SIG-M5 (cell line): Measurements from ENCODE around the gene RAB11A.

Experiments
- DNase-seq: peaks from one replicate; lab custom pipeline; 2025; lab: John Stamatoyannopoulos, UW

RAB11A gene

DNA sequence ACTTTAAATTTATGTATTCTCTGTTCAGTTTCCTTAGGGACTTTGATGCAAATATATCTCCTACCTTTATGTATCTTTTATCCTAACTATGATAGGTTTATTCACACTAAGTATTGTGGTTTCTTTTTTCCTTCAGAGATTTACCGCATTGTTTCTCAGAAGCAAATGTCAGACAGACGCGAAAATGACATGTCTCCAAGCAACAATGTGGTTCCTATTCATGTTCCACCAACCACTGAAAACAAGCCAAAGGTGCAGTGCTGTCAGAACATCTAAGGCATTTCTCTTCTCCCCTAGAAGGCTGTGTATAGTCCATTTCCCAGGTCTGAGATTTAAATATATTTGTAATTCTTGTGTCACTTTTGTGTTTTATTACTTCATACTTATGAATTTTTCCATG, 18.3 kb downstream of the RAB11A start:
- no peak for DNase-seq

DNA sequence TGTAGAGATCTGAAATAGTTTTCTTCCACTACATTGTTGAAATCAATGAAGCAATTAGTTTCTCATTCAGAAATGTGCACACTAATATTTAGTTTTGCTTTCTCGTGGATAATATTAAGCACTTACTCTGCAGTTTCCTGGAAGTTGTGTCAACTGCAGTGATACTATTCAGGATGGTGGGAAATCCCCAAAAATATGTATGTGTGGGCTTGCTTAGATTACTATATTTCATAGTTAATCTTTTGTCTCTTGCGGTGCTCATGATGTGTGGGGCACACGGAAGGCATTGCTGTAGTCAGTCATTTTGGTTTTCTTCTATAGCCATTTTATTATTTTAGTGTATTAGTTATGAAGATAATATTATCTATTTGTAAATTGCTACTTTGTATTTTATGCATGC, 19.7 kb downstream of the RAB11A start:
- no peak for DNase-seq

DNA sequence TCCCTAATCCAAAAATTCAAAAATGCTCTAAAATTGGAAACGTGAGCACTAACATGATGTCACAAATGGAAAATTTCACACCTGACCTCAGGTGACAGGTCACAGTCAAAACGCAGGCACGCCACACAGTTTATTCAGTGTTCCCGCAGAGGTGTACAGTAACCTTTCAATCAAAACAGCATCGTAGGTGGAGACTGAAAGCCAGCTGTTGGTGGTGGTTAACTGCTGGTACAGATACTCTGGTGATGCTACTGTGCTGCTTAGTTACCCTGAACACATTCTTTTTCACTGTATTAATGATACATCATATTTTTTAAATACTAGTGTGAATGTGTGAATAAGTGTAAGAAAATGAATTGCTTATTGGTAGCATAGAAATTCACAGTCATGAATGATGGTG, 23.8 kb downstream of the RAB11A start:
- DNase-seq = no peak

DNA sequence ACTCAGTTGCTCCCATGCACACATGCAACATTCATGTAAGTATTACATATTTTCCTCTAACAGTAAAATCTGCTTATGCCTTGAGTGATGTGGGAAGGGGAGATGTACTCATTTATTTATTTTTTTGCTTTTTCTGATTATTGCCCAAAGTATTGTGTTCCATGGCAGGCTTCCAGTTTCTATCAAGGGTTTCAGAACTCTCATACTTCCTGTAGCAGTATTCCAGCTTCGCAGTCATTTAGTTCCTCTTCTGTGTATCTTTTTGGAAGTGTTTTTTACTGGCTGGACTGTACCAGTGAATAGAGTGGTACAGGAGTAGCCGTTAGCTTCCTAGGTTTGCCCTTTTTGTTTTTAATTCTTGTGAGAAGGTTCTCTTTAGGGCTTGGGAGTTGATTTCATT, 26.9 kb downstream of the RAB11A start:
- DNase-seq = no peak

DNA sequence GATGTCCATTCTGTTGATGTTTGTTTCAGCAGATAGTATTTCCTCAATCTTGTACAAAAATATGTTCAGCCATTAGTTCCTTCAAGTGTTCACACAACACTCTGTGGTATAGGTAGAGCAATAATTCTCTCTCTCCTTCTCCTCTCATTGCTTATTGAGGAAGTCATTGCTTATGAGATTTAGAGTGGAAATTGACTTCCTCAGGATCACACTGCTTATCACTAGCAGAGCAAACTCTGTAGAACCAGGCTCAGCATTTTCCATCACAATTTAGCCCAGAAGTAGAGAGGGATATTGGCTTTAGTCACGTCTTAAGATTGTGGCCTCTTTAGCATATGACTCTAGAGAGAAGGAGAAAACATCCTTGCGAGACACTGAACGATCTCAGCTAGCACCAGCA, 31.2 kb downstream of the RAB11A start:
- no peak for DNase-seq

DNA sequence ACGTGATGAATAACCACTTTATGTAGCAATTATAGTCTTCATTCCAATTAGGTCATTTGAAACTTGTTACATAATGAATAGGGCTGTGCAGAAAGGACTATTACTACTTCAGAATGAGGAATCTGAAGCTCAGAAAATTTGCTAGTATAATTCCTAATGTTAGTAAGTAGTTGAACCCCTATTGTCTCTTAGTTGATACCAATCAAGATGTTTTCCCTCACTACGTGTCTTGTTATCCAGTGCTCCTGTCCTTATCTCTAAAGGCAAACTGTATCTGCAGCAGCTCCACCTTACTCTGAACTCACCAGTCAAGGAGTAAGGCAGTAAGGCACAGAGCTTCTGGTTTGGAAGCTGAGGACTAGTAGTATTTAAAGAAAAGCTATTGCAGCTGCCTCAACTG, 32.0 kb downstream of the RAB11A start:
- DNase-seq = no peak

DNA sequence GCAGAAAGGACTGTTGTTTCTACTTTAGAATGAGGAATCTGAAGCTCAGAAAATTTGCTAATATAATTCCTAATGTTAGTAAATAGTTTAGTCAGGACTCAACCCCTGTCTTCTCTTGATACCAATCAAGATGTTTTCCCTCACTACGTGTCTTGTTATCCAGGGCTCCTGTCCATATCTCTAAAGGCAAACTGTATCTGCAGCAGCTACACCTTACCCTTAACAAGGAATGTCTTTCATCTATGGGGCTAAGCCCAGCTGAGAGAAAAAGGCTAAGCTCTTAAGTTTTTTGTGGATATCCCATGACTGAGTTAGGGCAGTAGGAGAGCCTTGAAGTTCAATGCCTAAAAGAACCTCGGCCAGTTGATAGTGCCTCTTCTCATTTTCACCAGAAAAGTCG, 32.5 kb downstream of the RAB11A start:
- no peak for DNase-seq

DNA sequence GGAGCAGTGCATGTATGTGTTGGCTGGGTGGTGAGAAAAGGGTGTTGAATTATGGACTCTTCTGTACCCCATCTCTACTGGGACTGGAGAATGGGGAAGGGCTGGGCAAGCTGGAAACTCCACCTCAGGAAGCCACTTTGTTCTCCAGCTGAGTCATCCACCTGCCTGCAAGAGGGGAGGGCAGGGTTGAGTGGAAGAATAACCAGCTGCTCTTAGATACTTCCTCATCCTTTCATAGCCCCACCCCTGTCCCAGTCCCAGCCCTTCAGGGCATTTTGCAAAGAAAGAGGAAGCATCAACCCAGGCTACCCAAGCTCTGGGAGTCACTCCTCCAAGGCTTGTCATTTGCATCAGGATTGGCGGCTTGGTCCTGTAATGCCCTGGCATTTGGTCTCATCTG, 33.1 kb downstream of the RAB11A start:
- peak; percentile 92 for DNase-seq

DNA sequence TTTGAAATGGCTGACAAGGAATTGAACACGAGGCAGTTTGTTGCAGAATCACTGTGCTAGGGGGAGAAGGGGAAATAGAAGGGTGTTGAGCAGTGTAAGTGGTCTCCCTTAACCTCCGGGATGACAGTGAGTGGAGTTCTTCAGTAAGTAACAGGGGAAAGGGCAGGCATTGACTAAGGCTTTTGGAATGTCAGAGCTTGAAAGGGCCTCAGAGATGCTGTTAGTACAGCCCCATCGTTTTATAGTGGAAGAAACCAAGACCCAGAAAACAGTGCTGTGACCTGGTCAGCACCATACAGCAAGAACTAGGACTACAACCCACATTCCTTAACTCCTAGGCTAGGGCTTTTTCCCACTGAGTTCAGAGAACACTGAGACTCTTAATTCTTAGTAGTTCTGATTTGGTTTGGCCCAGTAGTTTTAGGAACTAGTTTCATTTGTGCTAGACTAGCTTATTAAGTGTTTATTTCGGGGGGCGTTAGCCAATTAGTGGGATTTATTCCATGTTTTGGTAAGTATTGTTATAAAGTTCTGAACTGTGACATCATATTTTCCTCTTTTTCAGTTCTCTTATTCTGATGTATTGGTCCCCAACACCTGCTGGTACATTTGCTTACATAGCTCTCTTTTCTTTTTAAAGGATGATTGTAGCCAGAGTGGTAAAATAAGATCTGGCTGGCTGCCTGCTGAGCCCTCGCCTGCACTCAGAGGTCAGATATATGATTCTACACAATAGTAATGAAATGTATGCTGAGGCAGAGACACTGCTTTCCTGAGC, 34.2 kb downstream of the RAB11A start:
- DNase-seq = no peak

DNA sequence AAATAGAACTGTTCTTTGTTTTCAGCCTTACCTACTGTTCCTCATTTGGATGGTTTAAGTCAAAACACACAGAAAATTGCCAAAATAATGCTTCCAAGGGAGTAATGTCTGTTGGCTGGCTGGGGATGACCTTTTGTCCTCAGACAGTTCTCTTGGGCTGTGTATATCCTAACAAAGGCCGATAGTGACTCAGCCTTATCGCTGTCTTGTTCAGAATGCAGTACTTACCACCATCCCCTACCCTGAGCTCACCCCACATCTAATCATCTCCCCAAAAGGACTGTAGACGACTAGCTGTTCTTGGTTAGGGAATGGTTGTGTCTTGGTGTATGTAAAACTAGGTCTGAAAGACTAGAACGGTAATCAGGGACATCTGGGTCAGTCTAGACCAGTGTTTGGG, 35.0 kb downstream of the RAB11A start:
- DNase-seq = no peak

DNA sequence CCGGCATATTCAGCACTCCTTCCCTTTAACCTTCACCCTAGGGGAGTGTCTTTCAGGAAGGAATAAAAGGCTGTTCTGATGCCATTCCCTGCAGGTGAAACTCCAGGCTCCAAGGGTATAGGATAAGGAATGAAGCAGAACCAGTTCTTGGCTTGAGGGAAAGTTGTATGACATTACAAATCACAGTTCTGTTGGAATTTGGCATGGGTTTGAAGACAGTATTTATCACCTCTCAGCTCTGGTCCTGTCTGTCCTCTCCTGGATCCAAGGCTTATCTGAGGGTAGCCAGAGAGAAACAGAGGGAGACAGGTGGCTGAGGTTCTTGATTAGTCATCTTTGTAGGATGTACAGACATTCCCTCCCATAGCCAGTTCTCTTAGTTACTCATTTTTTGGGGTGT, 37.1 kb downstream of the RAB11A start:
- no peak for DNase-seq

DNA sequence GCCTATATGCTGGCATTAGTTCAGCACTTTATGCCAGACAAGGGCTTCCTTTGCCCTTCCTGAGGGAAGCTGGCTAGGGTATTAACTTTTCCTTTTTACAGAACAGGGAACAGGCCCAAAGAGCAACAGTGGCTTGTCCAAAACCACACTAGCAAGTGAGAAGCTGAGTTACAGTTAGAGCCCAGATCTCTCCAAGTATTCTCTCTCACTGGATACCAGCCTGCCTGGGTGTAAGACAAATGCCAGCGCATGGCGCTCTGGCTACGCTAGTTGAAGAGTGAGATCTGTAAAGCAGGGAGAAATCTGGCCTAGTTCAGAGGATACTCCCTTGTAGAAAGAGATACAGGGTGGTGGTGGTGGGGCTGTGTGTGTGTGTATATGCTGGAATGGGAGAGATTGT, 38.4 kb downstream of the RAB11A start:
- no peak for DNase-seq

DNA sequence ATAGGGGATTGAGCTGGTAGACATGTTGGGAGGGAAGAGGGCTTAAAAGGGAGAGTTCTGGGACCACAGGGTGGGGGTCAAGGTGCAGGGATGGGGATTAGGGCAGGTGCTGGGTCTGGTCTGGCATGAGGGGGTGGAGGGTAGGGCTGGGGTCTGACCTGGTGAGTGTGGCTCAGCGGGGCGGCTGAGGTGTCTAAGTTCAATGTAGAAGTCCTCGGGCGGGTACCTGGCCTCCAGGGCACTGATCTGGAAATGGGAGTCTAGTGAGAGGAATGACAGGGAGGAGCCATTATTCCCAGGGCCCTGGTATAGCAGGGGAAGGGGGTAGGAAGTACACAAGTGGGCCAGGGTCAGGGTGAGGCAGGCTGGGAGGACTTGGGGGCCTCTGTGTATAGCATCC, 39.6 kb downstream of the RAB11A start:
- DNase-seq = no peak

DNA sequence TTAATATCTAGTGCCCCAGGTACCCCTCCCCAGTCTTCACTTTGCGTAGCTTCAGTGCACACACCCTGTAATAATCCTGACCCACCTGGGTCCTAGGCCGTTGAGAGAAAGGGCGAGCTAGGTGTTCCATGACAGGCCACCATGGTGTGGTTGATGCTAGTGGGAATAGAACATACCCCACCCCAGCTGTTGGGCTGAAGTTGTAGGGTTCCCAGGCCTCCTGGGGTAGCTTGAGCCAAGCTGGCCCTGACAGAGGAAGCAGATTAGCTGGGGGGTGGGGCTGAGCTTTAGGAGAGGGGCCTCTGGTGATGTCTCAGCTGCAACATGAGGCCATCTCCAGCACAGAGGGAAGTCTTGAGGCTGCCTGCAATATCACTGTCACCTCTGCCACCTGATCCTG, 40.5 kb downstream of the RAB11A start:
- DNase-seq = no peak

DNA sequence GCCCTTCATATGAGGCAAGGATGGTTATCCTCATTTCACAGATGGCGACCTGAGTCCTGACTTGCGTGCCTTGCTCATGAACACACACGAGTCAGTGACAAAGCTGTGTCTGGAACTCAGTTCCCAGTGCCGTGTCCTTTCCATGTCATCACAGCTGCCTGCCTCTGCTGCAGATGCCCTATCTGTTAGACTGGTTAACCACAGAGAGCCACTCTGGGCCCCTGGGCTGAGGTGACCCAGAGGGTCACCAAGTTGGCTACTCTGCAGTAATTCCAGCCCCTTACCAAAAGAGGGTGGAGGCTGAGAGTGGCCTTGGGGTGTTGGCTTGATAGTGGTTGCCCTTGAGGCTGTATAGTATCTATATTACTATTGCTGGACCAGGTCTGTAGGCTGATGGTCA, 41.0 kb downstream of the RAB11A start:
- no peak for DNase-seq

DNA sequence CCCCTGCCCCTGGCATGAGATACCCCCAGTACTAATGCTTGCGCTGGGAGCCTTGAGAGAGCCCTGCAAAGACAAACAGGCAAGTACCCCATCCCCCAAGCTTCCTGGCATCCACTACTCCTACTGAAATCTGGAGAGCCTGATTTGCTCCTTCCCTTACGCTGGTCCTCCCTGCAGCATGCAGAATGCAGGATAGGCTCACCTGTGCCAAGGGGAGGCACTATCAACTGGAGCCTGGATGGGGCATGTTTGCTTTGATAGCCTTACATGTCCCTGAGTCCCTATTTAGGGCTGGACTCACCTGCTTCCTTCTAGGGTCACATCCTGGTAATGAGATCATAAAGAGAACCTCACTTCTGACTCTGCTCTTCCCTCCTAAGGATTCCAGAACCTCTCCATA, 42.9 kb downstream of the RAB11A start:
- DNase-seq = no peak

DNA sequence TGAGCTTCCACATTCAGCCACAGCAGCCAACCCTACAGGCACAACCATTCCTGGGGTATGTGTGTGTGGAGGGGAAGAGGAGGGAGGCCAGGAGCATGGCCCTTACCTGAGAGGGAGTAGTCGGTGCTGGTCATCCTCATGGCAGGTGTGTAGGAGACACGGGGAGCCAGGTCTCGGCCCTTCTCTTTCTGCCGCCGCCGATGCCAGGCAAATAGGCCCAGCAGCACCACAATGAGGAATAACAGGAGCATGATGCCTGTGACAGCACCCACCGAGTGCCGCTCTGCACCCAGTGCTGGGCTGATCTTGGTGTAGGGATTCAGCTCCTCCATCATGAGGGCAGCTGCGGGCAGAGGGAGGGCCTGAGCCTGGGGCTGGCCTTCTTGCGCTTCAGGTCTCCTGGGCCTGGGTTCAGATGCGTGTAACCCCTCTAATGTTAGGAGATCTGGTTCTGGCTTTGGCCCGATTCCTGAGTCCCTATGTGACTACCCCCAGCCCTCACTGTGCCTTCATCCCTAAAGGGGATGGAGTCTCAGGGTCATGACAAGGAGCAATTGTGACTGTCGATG, 44.4 kb downstream of the RAB11A start:
- no peak for DNase-seq

DNA sequence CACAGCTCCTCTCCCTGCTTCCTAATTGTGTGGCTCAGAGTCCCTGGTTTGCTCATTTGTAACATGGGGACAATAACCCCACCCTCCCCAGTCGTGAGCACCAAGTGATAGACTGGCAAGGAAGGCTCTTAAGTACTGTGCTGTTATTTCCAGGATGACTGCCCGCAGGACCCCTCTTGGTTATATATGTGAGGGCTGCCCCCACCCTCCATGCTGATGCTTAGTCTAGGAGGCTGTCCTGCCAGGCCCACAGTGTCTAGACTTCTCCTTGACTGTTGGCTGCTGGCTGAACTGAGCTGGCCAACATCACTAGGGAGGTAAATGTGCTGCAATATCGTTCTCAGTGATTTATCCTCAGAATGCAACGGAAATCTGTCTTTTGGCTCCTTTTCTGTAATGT, 45.1 kb downstream of the RAB11A start:
- no peak for DNase-seq

DNA sequence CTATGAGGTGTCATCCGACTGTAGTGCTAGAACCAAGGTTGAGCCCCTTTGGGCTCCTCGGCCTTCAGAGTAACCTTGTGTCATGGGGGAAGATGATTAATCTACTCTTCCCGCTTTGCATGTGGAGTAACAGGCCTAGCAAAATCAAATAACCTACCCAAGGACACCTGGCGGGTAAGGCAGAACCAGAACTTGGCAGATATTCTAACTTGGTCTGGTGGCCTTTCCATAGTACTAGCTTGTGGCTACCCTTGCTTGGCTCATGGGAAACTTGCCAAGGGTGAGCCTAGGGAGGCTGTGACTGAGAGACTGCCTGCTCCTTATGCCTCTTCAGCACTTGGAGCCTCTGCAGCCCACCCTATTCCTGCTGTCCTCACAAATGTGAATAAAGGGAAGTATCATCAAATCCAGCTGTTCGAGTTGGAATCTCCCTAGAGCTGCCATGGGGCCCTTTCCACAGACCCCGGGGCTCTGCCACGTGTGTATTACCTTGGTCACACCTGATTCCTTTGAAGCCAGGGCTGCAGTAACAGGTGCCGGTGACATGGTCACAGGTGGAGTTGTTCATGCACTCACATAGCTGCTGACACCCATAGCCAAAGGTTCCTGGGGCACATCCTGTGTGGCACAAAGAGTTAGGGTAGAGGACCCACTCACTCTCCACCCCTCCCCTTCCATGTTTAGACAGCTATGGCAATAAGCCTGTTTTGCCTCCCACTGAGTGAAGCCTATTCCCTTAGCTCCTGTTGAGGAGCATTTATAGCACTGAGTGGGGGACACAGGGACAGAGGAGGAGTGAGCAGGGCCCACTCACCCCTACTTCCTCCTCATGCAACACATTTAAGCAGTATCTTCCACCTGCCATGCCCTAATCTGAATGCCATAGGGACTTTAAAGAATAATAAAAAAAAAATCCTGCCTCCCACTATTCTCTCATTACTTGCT, 46.0 kb downstream of the RAB11A start:
- DNase-seq = no peak

DNA sequence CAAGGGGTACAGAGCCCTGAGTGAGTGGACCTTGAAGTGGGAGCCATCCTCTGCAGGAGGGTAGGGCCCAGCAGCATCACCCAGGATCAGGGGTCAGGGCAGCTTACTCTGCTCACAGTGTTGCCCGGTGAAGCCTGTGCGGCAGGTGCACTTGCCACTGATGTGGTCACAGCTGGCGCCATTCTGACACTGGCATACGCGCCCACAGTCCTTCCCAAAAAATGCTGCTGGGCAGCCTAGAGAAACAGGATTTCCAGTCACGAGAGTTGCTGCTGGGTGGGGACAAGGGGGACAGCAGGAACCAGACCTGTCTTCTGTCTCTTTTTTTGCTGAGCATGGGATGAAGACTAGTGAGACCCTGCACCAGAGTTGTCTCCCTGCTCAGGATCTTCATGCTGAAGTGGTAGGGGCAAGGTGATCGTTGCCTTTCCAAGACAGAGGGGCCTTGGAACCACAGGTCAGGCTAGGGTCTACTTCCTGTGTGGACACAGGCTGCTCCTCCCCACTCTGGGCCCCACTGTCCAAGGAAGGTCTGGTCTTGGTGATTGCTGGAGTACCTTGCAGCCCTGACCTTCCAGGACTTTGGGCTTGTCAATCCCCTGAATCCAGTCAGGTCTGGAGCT, 46.9 kb downstream of the RAB11A start:
- DNase-seq = no peak

DNA sequence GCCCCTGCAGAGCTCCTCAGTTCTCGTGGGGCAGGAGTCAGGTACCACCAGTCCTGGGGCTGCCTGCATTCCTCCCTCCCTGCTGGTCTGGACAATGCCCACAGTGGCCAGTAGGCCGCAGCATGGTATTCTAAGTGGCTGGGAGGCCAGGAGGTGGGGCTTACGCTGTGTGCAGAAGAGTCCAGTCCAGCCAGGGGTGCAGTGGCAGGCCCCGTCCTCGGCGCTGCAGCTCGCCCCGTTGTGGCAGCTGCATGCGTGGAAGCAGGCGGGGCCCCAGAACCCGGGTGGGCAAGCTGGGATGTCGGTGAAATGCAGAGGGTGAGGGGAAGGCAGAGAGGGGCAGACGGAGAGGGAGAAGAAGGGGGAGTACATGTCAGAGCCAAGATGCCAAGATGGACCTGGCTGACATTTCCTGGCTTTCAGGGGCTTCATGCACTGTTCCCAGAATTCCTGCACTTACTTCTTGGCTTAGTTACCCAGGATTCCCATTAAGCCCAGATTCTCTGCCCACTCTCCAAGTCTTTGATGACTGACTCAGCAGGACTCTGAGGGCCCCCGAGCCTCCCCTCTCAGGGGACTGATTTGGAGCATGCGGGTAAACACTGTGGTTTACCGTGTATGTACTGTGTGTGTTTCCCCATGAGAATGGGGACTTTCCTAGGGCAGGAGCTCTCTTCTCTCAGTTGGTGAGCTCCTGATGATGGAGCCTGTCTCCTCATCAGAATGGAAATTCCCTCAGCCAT, 47.5 kb downstream of the RAB11A start:
- DNase-seq = no peak

DNA sequence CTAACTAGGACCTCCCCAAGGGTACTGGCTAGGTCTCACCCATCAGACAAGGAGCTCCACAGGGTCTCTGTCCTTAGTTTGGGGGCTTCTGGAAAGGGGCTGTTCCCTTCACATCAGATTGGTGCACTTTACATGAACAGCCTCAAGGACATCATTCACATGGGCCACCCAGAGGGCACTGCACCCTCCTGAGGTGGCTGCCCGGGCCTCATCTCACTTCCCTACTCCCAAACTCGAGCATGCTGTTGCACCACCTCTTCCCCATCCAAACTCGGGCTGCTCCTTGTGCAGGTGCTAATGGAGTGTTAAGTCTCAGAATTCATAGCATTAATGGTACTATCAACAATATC, 48.1 kb downstream of the RAB11A start:
- DNase-seq = no peak
